Prostate gland (tissue), 2 donors: Measurements from ENCODE around the gene METTL5.

Experiments
- POLR2A ChIP-seq: fragments of 450-650 bp; IDR thresholded peaks from one replicate; pipeline ENCODE4 v1.6.1; 2016; ENCODE audit warnings: antibody characterized with exemption, mild to moderate bottlenecking
- POLR2AphosphoS5 ChIP-seq: sonication (generic); formaldehyde crosslinking; IDR thresholded peaks from one replicate; pipeline ENCODE4 v1.6.1; 2017; ENCODE audit warnings: antibody characterized with exemption
- TF ChIP-seq, protein P1 (sequence below), 4 experiments: fragments of 200-600 bp in 2 of 4; fragments of 450-650 bp in 2 of 4; sonication (generic) in 2 of 4; IDR thresholded peaks; 1 replicate in 3 of 4; 2 replicates in 1 of 4; pipeline ENCODE4 v1.5.1; 2016 to 2019; ENCODE audit warnings: antibody characterized with exemption in 4 of 4, mild to moderate bottlenecking in 2 of 4, moderate library complexity in 2 of 4

DNA sequence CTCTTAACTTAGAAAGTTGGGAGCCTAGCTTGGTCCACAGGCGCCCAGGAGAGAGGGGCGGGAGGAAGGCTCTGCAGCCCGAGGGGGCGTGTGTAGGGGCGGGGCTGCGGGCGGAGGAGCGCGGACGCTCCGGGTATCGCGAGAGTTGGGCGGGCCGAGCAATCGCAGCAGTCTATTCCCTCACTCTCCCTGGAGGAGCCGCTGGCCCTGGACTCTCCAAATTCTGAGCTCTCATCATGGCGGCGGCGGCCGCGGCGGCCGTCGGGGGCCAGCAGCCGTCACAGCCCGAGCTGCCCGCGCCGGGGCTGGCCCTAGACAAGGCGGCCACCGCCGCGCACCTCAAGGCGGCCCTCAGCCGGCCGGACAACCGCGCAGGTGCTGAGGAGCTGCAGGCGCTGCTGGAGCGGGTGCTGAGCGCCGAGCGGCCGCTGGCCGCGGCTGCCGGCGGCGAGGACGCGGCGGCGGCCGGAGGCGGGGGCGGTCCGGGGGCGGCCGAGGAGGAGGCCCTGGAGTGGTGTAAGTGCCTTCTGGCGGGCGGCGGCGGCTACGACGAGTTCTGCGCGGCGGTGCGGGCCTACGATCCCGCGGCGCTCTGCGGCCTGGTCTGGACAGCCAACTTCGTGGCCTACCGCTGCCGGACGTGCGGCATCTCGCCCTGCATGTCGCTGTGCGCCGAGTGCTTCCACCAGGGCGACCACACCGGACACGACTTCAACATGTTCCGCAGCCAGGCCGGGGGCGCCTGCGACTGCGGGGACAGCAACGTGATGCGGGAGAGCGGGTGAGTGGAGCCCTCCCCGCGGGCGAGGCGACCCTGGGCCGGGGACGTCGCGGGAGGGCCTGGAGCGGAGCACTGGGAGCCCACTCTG lies 2.8 kb upstream of the METTL5 start, which contains the start of gene UBR3:
- TF ChIP-seq POLR2AphosphoS5 (peak; percentile 86), POLR2A (peak; percentile 88)
- TF ChIP-seq, protein P1, sequence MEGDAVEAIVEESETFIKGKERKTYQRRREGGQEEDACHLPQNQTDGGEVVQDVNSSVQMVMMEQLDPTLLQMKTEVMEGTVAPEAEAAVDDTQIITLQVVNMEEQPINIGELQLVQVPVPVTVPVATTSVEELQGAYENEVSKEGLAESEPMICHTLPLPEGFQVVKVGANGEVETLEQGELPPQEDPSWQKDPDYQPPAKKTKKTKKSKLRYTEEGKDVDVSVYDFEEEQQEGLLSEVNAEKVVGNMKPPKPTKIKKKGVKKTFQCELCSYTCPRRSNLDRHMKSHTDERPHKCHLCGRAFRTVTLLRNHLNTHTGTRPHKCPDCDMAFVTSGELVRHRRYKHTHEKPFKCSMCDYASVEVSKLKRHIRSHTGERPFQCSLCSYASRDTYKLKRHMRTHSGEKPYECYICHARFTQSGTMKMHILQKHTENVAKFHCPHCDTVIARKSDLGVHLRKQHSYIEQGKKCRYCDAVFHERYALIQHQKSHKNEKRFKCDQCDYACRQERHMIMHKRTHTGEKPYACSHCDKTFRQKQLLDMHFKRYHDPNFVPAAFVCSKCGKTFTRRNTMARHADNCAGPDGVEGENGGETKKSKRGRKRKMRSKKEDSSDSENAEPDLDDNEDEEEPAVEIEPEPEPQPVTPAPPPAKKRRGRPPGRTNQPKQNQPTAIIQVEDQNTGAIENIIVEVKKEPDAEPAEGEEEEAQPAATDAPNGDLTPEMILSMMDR (IDR thresholded peaks at IDR 0.05), result peak in 1 of 4 experiments; percentile 31
